ENCODE data around the gene MTERF2.

- TF ChIP-seq, protein P1, sequence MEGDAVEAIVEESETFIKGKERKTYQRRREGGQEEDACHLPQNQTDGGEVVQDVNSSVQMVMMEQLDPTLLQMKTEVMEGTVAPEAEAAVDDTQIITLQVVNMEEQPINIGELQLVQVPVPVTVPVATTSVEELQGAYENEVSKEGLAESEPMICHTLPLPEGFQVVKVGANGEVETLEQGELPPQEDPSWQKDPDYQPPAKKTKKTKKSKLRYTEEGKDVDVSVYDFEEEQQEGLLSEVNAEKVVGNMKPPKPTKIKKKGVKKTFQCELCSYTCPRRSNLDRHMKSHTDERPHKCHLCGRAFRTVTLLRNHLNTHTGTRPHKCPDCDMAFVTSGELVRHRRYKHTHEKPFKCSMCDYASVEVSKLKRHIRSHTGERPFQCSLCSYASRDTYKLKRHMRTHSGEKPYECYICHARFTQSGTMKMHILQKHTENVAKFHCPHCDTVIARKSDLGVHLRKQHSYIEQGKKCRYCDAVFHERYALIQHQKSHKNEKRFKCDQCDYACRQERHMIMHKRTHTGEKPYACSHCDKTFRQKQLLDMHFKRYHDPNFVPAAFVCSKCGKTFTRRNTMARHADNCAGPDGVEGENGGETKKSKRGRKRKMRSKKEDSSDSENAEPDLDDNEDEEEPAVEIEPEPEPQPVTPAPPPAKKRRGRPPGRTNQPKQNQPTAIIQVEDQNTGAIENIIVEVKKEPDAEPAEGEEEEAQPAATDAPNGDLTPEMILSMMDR (IDR thresholded peaks at IDR 0.05; ENCODE audit: low read depth, low read length, poor library complexity, severe bottlenecking): no peak
- no peak for TF ChIP-seq EZH2phosphoT487 (IDR thresholded peaks at IDR 0.05; ENCODE audit: borderline replicate concordance, low read length)
These were observed 45.3 kb upstream of the MTERF2 start for GRCh38 chr12:107032266-107032665.

Data from DOHH2 (cell line).